HG03135 (cell line): ENCODE measurements around the gene MBNL1.

ENCODE experiments used
- ATAC-seq: cut with Tn5 transposase; IDR thresholded peaks from one replicate; pipeline ENCODE4 v1.9.1; 2021; ENCODE audit warnings: mild to moderate bottlenecking, moderate library complexity; ENCODE audit not compliant: unreplicated experiment

MBNL1 gene

GRCh38 chr3:152373379-152373778 is 104.7 kb downstream of the MBNL1 start:
- ATAC-seq, result no peak

DNA sequence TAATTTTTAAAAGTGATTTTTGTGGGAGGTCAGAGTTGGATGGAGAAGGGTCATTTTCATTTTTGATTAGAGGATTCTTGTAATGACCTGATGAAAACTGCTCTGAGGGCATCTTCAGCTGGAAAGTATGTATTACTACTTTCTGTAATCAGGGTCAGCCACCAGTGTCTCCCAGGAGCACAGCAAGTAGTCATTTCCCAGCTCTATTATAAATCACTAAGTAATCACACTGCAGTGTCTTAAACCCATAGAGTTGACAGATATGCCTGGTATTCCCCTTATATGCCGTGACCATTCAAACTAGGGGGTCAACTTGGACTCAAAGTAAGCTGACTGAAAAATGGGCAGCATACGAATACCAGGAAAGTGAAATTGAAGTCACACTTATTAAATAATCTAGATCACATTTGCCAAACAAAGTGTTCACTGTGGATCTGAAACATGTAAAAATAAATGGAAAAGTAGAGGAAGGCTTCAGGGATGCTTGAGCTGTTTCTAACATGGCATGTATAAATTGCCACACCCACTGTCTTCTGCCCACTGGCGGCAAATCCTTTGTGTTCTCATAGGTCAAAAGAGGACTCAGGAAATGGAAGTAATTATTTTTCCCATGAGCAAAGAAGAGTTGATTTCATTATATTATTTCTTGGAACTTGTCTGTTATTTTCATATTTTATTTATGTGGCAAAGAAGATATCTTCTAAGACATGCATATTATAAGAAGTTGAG is 105.7 kb downstream of the MBNL1 start:
- ATAC-seq, result no peak

DNA sequence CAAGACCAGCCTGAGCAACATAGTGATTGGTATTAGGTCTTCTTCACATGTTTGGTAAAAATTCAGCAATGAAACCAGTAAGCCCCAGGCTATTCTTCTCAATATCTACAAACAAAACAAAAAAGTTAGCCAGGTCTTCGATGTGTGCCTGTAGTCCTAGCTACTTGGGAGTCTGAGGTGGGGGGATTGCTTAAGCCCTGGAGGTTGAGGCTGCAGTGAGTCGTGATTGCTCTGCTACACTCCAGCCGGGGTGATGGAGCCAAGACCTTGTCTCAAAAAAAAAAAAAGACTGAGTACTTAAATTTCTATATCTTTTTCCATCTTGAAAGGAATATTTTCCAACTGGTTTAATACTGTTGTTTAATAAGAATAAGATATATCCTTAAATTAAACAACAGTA is 106.8 kb downstream of the MBNL1 start:
- ATAC-seq, result no peak

GRCh38 chr3:152376351-152377183 is 107.8 kb downstream of the MBNL1 start:
- ATAC-seq, result peak; percentile 74

GRCh38 chr3:152377184-152377570 is 108.4 kb downstream of the MBNL1 start:
- ATAC-seq, result no peak

GRCh38 chr3:152379415-152380042 is 110.8 kb downstream of the MBNL1 start:
- ATAC-seq, result no peak

- no peak for ATAC-seq
These were observed 111.3 kb downstream of the MBNL1 start for GRCh38 chr3:152380043-152380442.

- ATAC-seq, result peak; percentile 38
These were observed 113.2 kb downstream of the MBNL1 start for GRCh38 chr3:152381881-152382295.

DNA sequence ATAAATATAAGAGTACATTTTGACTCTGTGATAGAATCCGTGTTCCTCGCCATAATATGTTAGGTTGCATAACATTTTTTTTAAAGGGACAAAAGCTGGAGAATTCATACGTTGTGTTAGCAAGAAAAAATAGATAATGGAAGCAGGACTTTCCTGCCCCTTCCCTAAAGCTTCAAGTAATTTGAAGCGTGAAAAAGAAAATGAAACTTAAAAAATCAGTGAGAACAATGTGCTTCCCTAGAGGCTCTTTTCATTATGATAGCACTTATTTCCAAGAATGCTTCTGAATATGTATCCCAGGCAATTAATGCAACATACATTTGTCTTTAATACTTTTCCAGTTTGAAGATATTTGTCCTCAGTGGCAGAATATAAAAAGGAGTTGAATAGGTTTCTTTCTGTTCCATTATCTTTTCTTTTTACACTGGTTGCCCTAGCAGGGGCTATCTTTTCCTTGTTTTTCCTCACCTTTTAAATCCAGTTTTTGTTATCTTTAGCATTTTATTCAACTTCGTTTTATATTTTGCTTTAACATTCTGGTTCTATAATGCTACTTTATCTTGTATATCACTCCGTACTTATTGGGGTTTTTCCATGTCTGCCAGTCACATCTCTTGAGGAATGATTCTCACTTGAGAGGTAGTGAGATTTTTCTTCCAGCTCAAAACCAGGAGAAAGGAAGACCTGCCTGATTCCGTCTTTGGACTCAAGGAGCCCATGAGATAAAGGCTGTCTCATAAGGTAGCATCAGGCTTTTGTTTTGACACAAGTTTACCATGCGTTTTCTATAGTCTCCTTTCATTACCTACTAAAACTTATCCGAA is 113.8 kb downstream of the MBNL1 start:
- peak; percentile 42 for ATAC-seq

- ATAC-seq, result no peak
These were observed 114.4 kb downstream of the MBNL1 start for GRCh38 chr3:152383136-152383606.

- ATAC-seq, result no peak
These were observed 115.7 kb downstream of the MBNL1 start for GRCh38 chr3:152384412-152384811.

DNA sequence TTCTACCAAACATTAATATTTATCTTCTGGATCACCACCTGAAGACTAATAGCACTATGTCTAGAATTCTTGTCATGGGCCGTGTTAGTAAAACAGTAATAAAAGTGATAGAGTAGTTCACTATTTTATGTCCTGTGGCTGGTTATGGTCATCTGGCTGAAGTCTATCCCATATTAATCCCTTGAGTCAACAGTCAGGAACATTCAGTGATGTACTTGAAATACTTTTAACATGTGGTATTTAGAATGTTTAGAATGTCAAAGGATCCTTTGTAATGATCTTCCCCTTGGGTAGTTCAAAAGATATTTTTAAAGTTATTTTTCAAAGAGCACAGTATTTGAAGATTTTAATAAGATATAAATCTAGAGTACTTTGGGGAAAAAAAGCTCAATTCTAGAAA is 117.0 kb downstream of the MBNL1 start:
- no peak for ATAC-seq

- ATAC-seq, result no peak
These were observed 117.5 kb downstream of the MBNL1 start for GRCh38 chr3:152386208-152386607.

- no peak for ATAC-seq
These were observed 119.9 kb downstream of the MBNL1 start for GRCh38 chr3:152388631-152389030.

DNA sequence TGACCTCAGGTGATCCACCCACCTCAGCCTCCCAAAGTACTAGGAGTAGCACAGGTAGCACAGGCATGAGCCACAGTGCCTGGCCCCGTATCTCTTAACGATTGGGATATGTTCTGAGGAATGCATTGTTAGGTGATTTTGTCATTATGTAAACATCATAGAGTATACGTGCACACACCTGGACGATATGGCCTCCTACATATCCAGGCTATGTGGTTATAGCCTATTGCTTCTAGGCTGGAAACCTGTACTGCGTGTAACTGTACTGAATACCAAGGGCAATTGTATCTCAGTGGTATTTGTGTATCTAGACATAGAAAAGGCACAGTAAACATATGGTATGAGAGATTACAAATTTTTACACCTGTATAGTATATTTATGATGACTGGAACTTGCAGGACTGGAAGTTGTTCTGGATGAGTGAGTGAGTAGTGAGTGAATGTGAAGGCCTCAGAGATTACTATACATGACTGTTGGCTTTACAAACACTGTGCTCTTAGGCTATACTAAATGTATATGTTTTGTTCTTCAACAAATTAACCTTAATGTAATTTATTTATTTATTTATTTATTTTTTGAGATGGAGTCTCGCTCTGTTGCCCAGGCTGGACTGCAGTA is 120.7 kb downstream of the MBNL1 start:
- no peak for ATAC-seq

- no peak for ATAC-seq
These were observed 121.9 kb downstream of the MBNL1 start for GRCh38 chr3:152390647-152391046.

DNA sequence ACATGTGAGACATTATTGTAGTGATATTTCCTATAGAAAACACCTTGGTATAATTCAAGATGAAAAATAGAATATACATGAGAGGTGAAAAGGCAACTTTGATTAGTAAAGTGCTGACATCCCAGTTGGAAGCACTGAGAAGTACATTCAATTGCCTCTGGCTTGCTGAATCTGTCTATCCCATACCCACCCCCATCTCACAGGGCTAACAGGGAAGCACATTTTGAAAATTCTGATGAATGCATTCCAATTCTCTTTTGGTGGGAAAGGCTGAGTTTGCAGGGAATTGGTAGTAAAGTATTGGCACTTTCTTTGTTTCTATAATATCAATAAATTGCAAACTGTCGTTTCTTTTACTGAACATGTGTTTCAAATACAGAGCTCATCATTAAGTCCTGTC is 122.9 kb downstream of the MBNL1 start:
- no peak for ATAC-seq

- ATAC-seq, result no peak
These were observed 123.6 kb downstream of the MBNL1 start for GRCh38 chr3:152392272-152392880.

DNA sequence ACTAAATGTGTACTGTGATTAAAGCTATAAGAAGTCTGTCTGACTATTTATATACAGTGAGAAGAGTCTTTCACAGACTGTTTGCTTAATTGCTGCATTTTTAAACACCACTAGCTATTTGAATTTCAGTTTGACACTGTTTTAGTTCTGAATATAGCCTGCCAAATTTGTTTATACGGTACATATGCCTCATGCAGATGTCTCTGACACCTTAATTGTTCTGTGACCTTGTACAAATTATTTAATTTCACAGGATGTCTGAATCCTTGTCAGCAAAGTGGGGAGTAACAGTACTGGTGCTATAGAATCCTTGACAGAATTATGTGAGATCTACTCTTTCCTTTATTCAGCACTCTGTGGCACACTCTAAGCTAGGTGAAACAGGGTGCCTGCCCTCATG is 125.5 kb downstream of the MBNL1 start:
- no peak for ATAC-seq

DNA sequence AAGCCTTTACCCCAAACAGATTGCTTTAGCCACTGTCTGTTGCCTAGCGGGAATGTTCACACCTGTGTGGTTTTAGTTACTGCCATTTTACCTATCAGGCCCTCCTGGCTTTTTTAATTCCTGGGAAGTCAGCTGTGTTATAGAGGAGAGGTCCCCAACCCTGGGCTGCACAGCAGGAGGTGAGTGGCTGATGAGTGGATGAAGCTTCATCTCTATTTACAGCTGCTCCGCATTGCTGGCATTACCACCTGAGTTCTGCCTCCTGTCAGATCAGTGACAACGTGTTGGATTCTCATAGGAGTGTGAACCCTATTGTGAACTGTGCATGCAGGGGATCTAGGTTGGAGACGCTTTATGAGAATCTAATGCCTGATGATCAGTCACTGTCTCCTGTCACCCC is 127.0 kb downstream of the MBNL1 start:
- ATAC-seq, result no peak
